ENCODE results near the gene EMC1. TPM values are rescaled to one million over a fixed set of nuclear protein-coding genes. Genes with fewer than 3 reads are reported as not detected.
"Not testable (repeated sequence)": the region's sequence is repeated elsewhere in the genome, so short reads cannot be mapped to it uniquely, and the experiment has no call there.

Gene EMC1
- polyA plus RNA-seq, 2 of the 4 experiments (the other 2 are of a cell fraction): 25.8 to 32.2 TPM

DNA sequence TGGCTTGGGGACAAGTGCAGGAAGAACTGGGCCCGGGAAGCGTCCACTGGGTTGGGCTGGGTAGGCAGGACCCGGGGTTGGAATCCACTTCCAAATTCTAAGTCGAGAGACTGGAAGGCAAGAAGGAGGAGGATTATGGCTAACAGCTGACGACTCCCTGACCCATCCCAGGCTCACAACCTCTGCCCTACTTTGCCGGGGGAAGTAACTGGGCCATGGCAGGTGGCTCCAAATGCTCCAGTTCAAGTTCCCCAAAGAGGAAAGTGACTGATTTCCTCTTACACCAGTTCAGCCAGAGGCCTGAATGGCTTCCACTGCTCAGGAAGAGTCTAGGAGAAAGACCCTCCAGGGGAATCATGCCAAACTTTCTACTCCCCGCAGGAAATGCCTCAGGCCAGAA lies 11.4 kb downstream of the EMC1 start:
- CTCF ChIA-PET: interaction anchor here (0.7 to 2.1 kb wide), 9 partner anchors 8 to 136 kb away, joined by 3 to 9 read pairs (median 5); partner anchors contain the start of genes EMC1, MRTO4 and UBR4
- no peak overlapping the region for H3K27ac ChIP-seq
- ATAC-seq (no peak), FAIRE-seq (no peak), DNase-seq (ENCODE audit: low read depth in 1 of 2, low spot score in 1 of 2) (no peak)
- POLR2A ChIA-PET: no interaction called here
- 84% methylated on average over 7 of the region's 7 CpGs for WGBS (ENCODE audit: missing lambda C conversion rate)
- H3K4me1 ChIP-seq: no peaks in the 10 kb centered on the region
- H3K9me3 ChIP-seq: no peaks in the 10 kb centered on the region
- H3K4me3 ChIP-seq: no peak overlapping the region
- TF ChIP-seq HEYL (CRISPR knock-in tag; IDR thresholded peaks at IDR 0.05): no peak
- no peak for TF ChIP-seq GATA3 (IDR thresholded peaks at IDR 0.05; ENCODE audit: borderline replicate concordance)
- TF ChIP-seq HDAC2 (IDR thresholded peaks at IDR 0.05): no peak
- TF ChIP-seq EP300 (IDR thresholded peaks at IDR 0.05): no peak
- no peak for TF ChIP-seq CHD2 (IDR thresholded peaks at IDR 0.05; ENCODE audit: low read length, partially characterized antibody)
- no peak overlapping the region for H3K4me2 ChIP-seq

DNA sequence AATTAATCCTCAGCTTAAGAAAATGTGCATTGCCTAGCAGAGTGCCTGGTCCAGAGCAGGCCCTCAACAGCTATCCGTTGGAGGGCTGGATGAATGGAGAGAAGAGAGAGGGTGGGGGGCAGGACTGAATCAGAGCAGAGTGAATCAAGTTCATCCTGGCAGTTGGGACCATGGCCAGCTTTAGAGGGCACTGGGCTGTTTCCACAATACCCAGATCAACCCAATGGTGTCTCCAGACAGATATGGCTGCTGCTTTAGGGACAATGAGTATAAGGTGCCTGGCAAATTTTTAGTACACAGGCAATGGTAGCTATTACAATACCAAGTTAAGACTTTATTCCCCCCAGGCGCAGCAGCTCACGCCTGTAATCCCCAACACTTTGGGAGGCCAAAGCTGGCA lies 17.1 kb downstream of the EMC1 start:
- FAIRE-seq: no peak
- ChIA-PET POLR2A (no interaction called here), CTCF (no interaction called here)
- H3K27ac ChIP-seq: no peak overlapping the region
- no peaks in the 10 kb centered on the region for H3K9me3 ChIP-seq
- H3K4me2 ChIP-seq: no peak overlapping the region
- ATAC-seq: no peak
- no peak for DNase-seq (ENCODE audit: low read depth in 1 of 2, low spot score in 1 of 2)
- H3K4me3 ChIP-seq: no peak overlapping the region
- TF ChIP-seq SMC3 (IDR thresholded peaks at IDR 0.05) (no peak), JUN (IDR thresholded peaks at IDR 0.05) (no peak)
- H3K4me1 ChIP-seq: no peaks in the 10 kb centered on the region
- WGBS (ENCODE audit: missing lambda C conversion rate): 89% methylated on average over 3 of the region's 3 CpGs

DNA sequence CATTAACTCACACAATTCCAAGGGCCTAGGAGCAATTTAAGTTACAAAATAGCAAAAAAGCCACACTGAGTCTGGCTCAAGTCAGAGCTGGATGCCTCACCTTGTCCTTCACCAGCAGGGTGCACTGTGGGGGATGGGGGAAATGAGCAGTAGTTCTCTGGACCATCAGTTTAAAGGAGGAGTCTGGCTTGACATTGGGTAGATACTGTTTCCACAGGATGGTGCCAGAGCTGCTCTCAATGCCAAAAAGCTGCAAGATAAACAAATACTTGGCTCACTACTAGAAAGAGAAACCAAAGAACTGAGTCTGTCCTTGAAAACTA lies 18.8 kb downstream of the EMC1 start:
- TF ChIP-seq EP300 (IDR thresholded peaks at IDR 0.05): no peak
- no peak for TF ChIP-seq CBX8 (IDR thresholded peaks at IDR 0.05)
- no peak for TF ChIP-seq CHD2 (IDR thresholded peaks at IDR 0.05; ENCODE audit: low read length, partially characterized antibody)
- TF ChIP-seq POLR2AphosphoS2 (conservative IDR thresholded peaks at IDR 0.05; ENCODE audit: low read length): no peak
- TF ChIP-seq MAZ (IDR thresholded peaks at IDR 0.05; ENCODE audit: borderline replicate concordance, low read depth, low read length): no peak
- TF ChIP-seq, protein P1, sequence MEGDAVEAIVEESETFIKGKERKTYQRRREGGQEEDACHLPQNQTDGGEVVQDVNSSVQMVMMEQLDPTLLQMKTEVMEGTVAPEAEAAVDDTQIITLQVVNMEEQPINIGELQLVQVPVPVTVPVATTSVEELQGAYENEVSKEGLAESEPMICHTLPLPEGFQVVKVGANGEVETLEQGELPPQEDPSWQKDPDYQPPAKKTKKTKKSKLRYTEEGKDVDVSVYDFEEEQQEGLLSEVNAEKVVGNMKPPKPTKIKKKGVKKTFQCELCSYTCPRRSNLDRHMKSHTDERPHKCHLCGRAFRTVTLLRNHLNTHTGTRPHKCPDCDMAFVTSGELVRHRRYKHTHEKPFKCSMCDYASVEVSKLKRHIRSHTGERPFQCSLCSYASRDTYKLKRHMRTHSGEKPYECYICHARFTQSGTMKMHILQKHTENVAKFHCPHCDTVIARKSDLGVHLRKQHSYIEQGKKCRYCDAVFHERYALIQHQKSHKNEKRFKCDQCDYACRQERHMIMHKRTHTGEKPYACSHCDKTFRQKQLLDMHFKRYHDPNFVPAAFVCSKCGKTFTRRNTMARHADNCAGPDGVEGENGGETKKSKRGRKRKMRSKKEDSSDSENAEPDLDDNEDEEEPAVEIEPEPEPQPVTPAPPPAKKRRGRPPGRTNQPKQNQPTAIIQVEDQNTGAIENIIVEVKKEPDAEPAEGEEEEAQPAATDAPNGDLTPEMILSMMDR (IDR thresholded peaks at IDR 0.05): no peak
- no peak for TF ChIP-seq MAFK (IDR thresholded peaks at IDR 0.05; ENCODE audit: partially characterized antibody)
- TF ChIP-seq ZFP36 (IDR thresholded peaks at IDR 0.05; ENCODE audit: borderline replicate concordance, partially characterized antibody): no peak
- TF ChIP-seq ZNF302 (CRISPR knock-in tag; IDR thresholded peaks at IDR 0.05): no peak
- TF ChIP-seq FOSL2 (IDR thresholded peaks at IDR 0.05): no peak
- TF ChIP-seq FOSL2 (CRISPR knock-in tag; IDR thresholded peaks at IDR 0.05): no peak
- TF ChIP-seq, protein P2, sequence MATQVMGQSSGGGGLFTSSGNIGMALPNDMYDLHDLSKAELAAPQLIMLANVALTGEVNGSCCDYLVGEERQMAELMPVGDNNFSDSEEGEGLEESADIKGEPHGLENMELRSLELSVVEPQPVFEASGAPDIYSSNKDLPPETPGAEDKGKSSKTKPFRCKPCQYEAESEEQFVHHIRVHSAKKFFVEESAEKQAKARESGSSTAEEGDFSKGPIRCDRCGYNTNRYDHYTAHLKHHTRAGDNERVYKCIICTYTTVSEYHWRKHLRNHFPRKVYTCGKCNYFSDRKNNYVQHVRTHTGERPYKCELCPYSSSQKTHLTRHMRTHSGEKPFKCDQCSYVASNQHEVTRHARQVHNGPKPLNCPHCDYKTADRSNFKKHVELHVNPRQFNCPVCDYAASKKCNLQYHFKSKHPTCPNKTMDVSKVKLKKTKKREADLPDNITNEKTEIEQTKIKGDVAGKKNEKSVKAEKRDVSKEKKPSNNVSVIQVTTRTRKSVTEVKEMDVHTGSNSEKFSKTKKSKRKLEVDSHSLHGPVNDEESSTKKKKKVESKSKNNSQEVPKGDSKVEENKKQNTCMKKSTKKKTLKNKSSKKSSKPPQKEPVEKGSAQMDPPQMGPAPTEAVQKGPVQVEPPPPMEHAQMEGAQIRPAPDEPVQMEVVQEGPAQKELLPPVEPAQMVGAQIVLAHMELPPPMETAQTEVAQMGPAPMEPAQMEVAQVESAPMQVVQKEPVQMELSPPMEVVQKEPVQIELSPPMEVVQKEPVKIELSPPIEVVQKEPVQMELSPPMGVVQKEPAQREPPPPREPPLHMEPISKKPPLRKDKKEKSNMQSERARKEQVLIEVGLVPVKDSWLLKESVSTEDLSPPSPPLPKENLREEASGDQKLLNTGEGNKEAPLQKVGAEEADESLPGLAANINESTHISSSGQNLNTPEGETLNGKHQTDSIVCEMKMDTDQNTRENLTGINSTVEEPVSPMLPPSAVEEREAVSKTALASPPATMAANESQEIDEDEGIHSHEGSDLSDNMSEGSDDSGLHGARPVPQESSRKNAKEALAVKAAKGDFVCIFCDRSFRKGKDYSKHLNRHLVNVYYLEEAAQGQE (IDR thresholded peaks at IDR 0.05): no peak
- TF ChIP-seq ZSCAN20 (CRISPR knock-in tag; IDR thresholded peaks at IDR 0.05): no peak
- no peak for TF ChIP-seq JUN (IDR thresholded peaks at IDR 0.05)
- CTCF ChIA-PET: interaction anchor here (0.6 to 1.3 kb wide), 2 partner anchors 86 to 597 kb away, joined by 3 read pairs; no protein-coding TSS in a partner anchor
- Histone ChIP-seq H3K9me3 (no peaks in the 10 kb centered on the region), H3K4me2 (no peak overlapping the region), H3K4me1 (no peaks in the 10 kb centered on the region), H3K27ac (no peak overlapping the region), H3K4me3 (no peak overlapping the region)
- POLR2A ChIA-PET: no interaction called here
- FAIRE-seq (no peak), DNase-seq (ENCODE audit: low read depth in 1 of 2, low spot score in 1 of 2) (no peak), ATAC-seq (peak; percentile 36 to 54; a peak in 3 of 6 replicates)

DNA sequence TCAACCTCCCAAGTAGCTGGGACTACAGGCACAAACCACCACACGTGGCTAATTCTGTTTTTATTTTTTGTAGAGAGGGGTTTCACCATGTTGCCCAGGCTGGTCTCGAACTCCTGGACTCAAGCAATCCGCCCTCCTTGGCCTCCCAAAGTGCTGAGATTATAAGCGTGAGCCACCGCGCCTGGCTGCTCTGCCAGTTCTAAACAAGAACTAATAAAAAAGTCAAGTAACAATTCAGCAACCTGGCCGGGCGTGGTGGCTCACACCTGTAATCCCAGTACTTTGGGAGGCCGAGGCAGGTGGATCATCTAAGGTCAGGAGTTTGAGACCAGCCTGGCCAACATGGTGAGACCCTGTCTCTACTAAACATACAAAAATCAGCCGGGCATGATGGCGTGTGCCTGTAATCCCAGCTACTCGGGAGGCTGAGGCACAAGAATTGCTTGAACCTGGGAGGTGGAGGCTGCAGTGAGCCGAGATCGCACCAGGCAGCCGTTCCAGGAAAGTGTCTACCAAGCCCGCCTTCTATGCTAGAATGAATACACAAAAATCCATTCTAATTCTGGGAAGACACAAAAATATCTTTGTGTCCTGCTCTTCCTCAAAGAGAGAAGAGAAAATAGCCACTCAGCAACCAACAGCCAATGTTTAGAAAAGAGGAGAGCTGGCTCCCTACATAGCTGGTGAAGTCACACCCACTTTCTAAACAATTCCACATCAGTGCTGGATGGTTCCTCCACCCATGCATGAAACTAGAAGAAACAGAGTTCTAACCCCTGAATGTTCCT lies 19.4 kb downstream of the EMC1 start:
- H3K4me1 ChIP-seq; DNase-seq (ENCODE audit: low read depth in 1 of 2, low spot score in 1 of 2); H3K9me3 ChIP-seq; H3K27ac ChIP-seq; FAIRE-seq; POLR2A ChIA-PET; H3K4me2 ChIP-seq; H3K4me3 ChIP-seq; ATAC-seq: not testable (repeated sequence)
- WGBS (ENCODE audit: missing lambda C conversion rate): 92% methylated on average over 16 of the region's 16 CpGs
- CTCF ChIA-PET: interaction anchor here (0.6 to 1.6 kb wide), 4 partner anchors 8 to 597 kb away, joined by 3 to 7 read pairs (median 4); no protein-coding TSS in a partner anchor

Measured in A549 (cell line).